IPS DF 4.7 (cell line): ENCODE data around the gene NTM.
"Not testable (repeated sequence)": the region's sequence is repeated elsewhere in the genome, so short reads cannot be mapped to it uniquely, and the experiment has no call there.

Source experiments
- DNase-seq: peaks from one replicate; pipeline ENCODE4 v3.0.0-alpha.2; 2013; ENCODE audit warnings: low spot score; ENCODE audit errors: extremely low read depth

The NTM gene

GRCh38 chr11:131666006-131666405, 295.6 kb downstream of the NTM start:
- no peak for DNase-seq

GRCh38 chr11:131666617-131667016, 296.2 kb downstream of the NTM start:
- DNase-seq = no peak

GRCh38 chr11:131667566-131667965, 297.2 kb downstream of the NTM start:
- no peak for DNase-seq

- no peak for DNase-seq
Observed at GRCh38 chr11:131668500-131669400, 298.3 kb downstream of the NTM start.

- DNase-seq = no peak
Observed at GRCh38 chr11:131669401-131669780, 299.0 kb downstream of the NTM start.

- no peak for DNase-seq
Observed at GRCh38 chr11:131670876-131671275, 300.5 kb downstream of the NTM start.

- no peak for DNase-seq
Observed at GRCh38 chr11:131671320-131671719, 300.9 kb downstream of the NTM start.

GRCh38 chr11:131671734-131672133, 301.3 kb downstream of the NTM start:
- DNase-seq = no peak

- no peak for DNase-seq
Observed at GRCh38 chr11:131672191-131672590, 301.8 kb downstream of the NTM start.

GRCh38 chr11:131674051-131674755, 303.8 kb downstream of the NTM start:
- no peak for DNase-seq

- no peak for DNase-seq
Observed at GRCh38 chr11:131675121-131675888, 304.9 kb downstream of the NTM start.

GRCh38 chr11:131677828-131678470, 307.5 kb downstream of the NTM start:
- no peak for DNase-seq

GRCh38 chr11:131678658-131679340, 308.4 kb downstream of the NTM start:
- DNase-seq = no peak

- not testable (repeated sequence) for DNase-seq
Observed at GRCh38 chr11:131680448-131680847, 310.0 kb downstream of the NTM start.

- no peak for DNase-seq
Observed at GRCh38 chr11:131681920-131682319, 311.5 kb downstream of the NTM start.

GRCh38 chr11:131682373-131683015, 312.1 kb downstream of the NTM start:
- DNase-seq = no peak

- no peak for DNase-seq
Observed at GRCh38 chr11:131683131-131683530, 312.7 kb downstream of the NTM start.

- DNase-seq = no peak
Observed at GRCh38 chr11:131683666-131684065, 313.3 kb downstream of the NTM start.

GRCh38 chr11:131684111-131685060, 314.0 kb downstream of the NTM start:
- DNase-seq = no peak
